ENCODE data around the gene PLAA.

The PLAA gene

GRCh38 chr9:26928902-26929495 lies 18.0 kb downstream of the PLAA start:
- Histone ChIP-seq H3K4me3 (ENCODE audit: low read depth, low read length) (no peak overlapping the region), H3K4me1 (ENCODE audit: control insufficient read depth, insufficient read depth, low read length) (no peaks in the 10 kb centered on the region), H3K36me3 (ENCODE audit: control insufficient read depth in 2 of 2, insufficient read depth in 1 of 2, low read length in 2 of 2) (peaks cover 27 to 55% of the 10 kb centered on the region in 2 experiments), H3K27ac (ENCODE audit: extremely low read depth, low read depth, low read length) (no peak overlapping the region), H3K9me3 (ENCODE audit: control insufficient read depth, insufficient read depth, low read depth, low read length) (no peaks in the 10 kb centered on the region)
- POLR2A ChIA-PET: interaction anchor here (0.9 kb wide), 1 partner anchor 18 kb away, joined by 3 read pairs; the partner anchor contains the start of gene PLAA
- CTCF ChIA-PET: no interaction called here
- TF ChIP-seq, protein P1, sequence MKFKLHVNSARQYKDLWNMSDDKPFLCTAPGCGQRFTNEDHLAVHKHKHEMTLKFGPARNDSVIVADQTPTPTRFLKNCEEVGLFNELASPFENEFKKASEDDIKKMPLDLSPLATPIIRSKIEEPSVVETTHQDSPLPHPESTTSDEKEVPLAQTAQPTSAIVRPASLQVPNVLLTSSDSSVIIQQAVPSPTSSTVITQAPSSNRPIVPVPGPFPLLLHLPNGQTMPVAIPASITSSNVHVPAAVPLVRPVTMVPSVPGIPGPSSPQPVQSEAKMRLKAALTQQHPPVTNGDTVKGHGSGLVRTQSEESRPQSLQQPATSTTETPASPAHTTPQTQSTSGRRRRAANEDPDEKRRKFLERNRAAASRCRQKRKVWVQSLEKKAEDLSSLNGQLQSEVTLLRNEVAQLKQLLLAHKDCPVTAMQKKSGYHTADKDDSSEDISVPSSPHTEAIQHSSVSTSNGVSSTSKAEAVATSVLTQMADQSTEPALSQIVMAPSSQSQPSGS (tag by site-specific recombination; IDR thresholded peaks at IDR 0.05; ENCODE audit: low read depth): no peak
- TF ChIP-seq REPIN1 (tag by site-specific recombination; IDR thresholded peaks at IDR 0.05; ENCODE audit: low read depth): no peak

GRCh38 chr9:26925609-26926008 lies 21.4 kb downstream of the PLAA start:
- no peak for TF ChIP-seq ZNF391 (tag by site-specific recombination; IDR thresholded peaks at IDR 0.05; ENCODE audit: borderline replicate concordance, low read depth)
- no peak for TF ChIP-seq KLF8 (tag by site-specific recombination; IDR thresholded peaks at IDR 0.05)
- TF ChIP-seq ZNF214 (tag by site-specific recombination; IDR thresholded peaks at IDR 0.05; ENCODE audit: borderline replicate concordance): no peak
- TF ChIP-seq GLIS2 (tag by site-specific recombination; IDR thresholded peaks at IDR 0.05): no peak
- TF ChIP-seq ZNF23 (tag by site-specific recombination; IDR thresholded peaks at IDR 0.05; ENCODE audit: borderline replicate concordance): no peak
- no peak for TF ChIP-seq GLIS1 (tag by site-specific recombination; IDR thresholded peaks at IDR 0.05)
- no peak for TF ChIP-seq ZNF555 (tag by site-specific recombination; conservative IDR thresholded peaks at IDR 0.05)
- no peak for TF ChIP-seq ZNF585B (tag by site-specific recombination; IDR thresholded peaks at IDR 0.05)
- POLR2A ChIA-PET: no interaction called here
- CTCF ChIA-PET: interaction anchor here (0.5 kb wide), 1 partner anchor 340 kb away, joined by 3 read pairs; no protein-coding TSS in a partner anchor
- Histone ChIP-seq H3K36me3 (ENCODE audit: control insufficient read depth in 2 of 2, insufficient read depth in 1 of 2, low read length in 2 of 2) (peaks cover 42 to 77% of the 10 kb centered on the region in 2 experiments), H3K27ac (ENCODE audit: extremely low read depth, low read depth, low read length) (no peak overlapping the region), H3K4me1 (ENCODE audit: control insufficient read depth, insufficient read depth, low read length) (no peaks in the 10 kb centered on the region), H3K4me3 (ENCODE audit: low read depth, low read length) (no peak overlapping the region), H3K9me3 (ENCODE audit: control insufficient read depth, insufficient read depth, low read depth, low read length) (no peaks in the 10 kb centered on the region)

- peaks cover 26 to 90% of the 10 kb centered on the region in 2 experiments for H3K36me3 ChIP-seq (ENCODE audit: control insufficient read depth in 2 of 2, insufficient read depth in 1 of 2, low read length in 2 of 2)
Observed at GRCh38 chr9:26919698-26920097, 27.3 kb downstream of the PLAA start.

GRCh38 chr9:26913138-26913668 lies 33.8 kb downstream of the PLAA start:
- Histone ChIP-seq H3K36me3 (ENCODE audit: control insufficient read depth in 2 of 2, insufficient read depth in 1 of 2, low read length in 2 of 2) (peaks cover 16 to 54% of the 10 kb centered on the region in 2 experiments), H3K27ac (ENCODE audit: extremely low read depth, low read depth, low read length) (no peak overlapping the region), H3K4me1 (ENCODE audit: control insufficient read depth, insufficient read depth, low read length) (no peaks in the 10 kb centered on the region), H3K4me3 (ENCODE audit: low read depth, low read length) (no peak overlapping the region), H3K9me3 (ENCODE audit: control insufficient read depth, insufficient read depth, low read depth, low read length) (no peaks in the 10 kb centered on the region)
- POLR2A ChIA-PET: interaction anchor here (1.0 kb wide), 1 partner anchor 70 kb away, joined by 4 read pairs; no protein-coding TSS in a partner anchor
- CTCF ChIA-PET: interaction anchor here (0.5 to 1.0 kb wide), 2 partner anchors 10 to 42 kb away, joined by 3 read pairs; no protein-coding TSS in a partner anchor
- TF ChIP-seq ZNF521 (tag by site-specific recombination; IDR thresholded peaks at IDR 0.05) (no peak), SP7 (tag by site-specific recombination; IDR thresholded peaks at IDR 0.05) (no peak), ZNF335 (tag by site-specific recombination; conservative IDR thresholded peaks at IDR 0.05) (no peak), ZBTB21 (tag by site-specific recombination; IDR thresholded peaks at IDR 0.05) (no peak), OVOL3 (tag by site-specific recombination; IDR thresholded peaks at IDR 0.05) (no peak), MZF1 (tag by site-specific recombination; IDR thresholded peaks at IDR 0.05; ENCODE audit: borderline replicate concordance) (no peak), ZNF510 (tag by site-specific recombination; IDR thresholded peaks at IDR 0.05; ENCODE audit: insufficient replicate concordance) (no peak), BCL11B (tag by site-specific recombination; IDR thresholded peaks at IDR 0.05; ENCODE audit: low read depth) (no peak), ZNF561 (tag by site-specific recombination; IDR thresholded peaks at IDR 0.05; ENCODE audit: borderline replicate concordance) (no peak), ZBTB44 (tag by site-specific recombination; IDR thresholded peaks at IDR 0.05) (no peak), ZNF184 (tag by site-specific recombination; IDR thresholded peaks at IDR 0.05) (no peak), AEBP2 (tag by site-specific recombination; IDR thresholded peaks at IDR 0.05; ENCODE audit: borderline replicate concordance) (no peak), ZNF600 (tag by site-specific recombination; IDR thresholded peaks at IDR 0.05) (no peak)

More at GRCh38 chr9:26919698-26920097, 27.3 kb downstream of the PLAA start:
- POLR2A ChIA-PET: interaction anchor here (1.2 kb wide), 1 partner anchor 36 kb away, joined by 3 read pairs; no protein-coding TSS in a partner anchor
- Histone ChIP-seq H3K4me1 (ENCODE audit: control insufficient read depth, insufficient read depth, low read length) (no peaks in the 10 kb centered on the region), H3K4me3 (ENCODE audit: low read depth, low read length) (no peak overlapping the region), H3K9me3 (ENCODE audit: control insufficient read depth, insufficient read depth, low read depth, low read length) (no peaks in the 10 kb centered on the region), H3K27ac (ENCODE audit: extremely low read depth, low read depth, low read length) (no peak overlapping the region)
- TF ChIP-seq FEZF1 (tag by site-specific recombination; IDR thresholded peaks at IDR 0.05): no peak
- CTCF ChIA-PET: no interaction called here
